IPS DF 19.7 (cell line): ENCODE results near the gene LRRC10.

ENCODE experiments used
- DNase-seq: peaks from one replicate; pipeline ENCODE4 v3.0.0-alpha.2; 2013; ENCODE audit warnings: low read depth, low spot score

Gene LRRC10

GRCh38 chr12:69570000-69570516, 40.6 kb downstream of the LRRC10 start:
- DNase-seq = no peak

DNA sequence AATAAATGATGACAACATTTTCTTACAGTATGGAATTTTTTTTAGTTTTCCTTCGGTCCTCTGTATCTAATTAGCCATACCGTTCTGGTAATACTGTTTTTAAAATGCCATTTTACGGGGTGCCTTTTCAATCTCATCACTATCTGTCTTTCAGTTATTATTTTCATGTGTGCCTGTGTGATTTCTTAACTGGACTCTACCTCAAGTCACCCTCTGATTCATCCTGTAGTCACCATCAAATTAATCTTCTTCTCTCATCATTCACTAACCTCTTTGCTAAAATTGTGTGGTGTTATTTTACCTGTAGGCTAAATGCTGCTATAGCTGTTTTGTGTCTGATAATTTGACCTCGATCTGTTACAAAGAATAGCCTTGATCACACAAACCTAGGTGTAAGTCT, 41.5 kb downstream of the LRRC10 start:
- no peak for DNase-seq

DNA sequence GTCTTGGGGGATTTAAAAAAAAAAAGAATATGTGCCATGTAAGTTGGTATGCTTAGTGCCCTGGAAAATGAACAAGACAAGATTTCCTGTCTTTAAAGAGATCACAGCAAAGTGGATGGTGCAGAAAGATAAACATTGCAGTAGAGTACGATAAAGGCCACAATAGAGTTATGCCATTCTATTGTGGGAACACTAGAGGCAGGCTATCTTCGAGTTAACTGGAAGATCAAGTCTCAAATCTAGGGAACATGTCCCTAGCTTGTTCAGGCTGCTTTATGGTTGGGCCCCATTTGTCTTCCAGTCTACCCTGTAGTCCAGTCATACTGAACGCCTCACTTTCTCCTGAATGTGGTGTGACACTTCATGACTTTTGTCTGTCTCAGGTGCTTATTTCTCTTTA, 44.1 kb downstream of the LRRC10 start:
- DNase-seq = no peak

- DNase-seq = no peak
Measured at GRCh38 chr12:69563166-69563762, 47.4 kb downstream of the LRRC10 start.
